B cell (primary cell): Measurements from ENCODE around the gene MYCBP.
A peak's percentile ranks its signal among the peaks of the same experiment; 100 is the strongest.

ENCODE experiments used
- EZH2 ChIP-seq: IDR thresholded peaks from 2 replicates; pipeline ENCODE4 v1.6.1; 2012; ENCODE audit warnings: borderline replicate concordance, low read depth, mild to moderate bottlenecking, moderate library complexity, low read length; ENCODE audit not compliant: insufficient read depth, poor library complexity, severe bottlenecking
- TF ChIP-seq, protein P1 (sequence below): fragments of 200-600 bp; IDR thresholded peaks from one replicate; pipeline ENCODE4 v1.8.0; 2022; ENCODE audit warnings: antibody characterized with exemption, mild to moderate bottlenecking

DNA sequence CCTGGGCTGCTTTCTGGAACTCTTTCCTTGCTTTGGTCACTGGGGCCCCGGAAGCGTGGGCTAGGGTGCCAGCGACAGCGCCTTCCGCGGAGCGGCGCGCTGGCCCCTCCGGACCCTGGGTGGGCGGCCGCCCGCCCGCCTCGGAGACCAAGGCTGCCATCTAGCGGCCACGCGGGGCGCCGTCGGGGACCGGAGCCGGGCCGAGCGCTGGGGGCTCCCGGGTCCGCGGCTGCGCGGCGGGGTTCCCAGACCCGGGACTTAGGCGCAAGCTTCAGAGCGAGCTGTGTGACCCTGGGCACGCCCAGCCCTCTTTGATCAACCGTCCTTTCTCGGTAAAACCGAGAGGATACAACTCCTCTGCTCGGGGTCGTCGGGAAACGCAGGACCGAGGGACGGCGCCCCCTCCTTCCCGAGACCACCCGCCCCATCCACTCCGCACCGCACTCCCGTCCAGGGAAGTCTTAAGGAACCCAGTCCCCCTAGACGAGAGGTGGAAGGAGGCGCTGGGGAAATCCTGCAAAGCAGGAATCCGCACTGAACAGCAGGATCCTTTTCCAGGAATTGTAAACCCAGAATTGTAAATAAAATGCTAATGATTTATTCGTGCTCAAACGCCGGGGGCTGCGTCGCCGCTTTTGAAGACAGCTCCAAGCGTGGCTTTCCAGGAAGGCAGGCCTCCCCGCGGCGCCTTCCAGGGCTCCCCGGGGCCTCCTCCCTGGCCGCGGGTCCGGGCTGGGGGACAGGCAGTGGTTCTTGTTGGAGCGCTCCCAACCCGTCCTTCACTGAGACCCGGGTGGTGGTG is 54.8 kb downstream of the MYCBP start:
- TF ChIP-seq, protein P1, sequence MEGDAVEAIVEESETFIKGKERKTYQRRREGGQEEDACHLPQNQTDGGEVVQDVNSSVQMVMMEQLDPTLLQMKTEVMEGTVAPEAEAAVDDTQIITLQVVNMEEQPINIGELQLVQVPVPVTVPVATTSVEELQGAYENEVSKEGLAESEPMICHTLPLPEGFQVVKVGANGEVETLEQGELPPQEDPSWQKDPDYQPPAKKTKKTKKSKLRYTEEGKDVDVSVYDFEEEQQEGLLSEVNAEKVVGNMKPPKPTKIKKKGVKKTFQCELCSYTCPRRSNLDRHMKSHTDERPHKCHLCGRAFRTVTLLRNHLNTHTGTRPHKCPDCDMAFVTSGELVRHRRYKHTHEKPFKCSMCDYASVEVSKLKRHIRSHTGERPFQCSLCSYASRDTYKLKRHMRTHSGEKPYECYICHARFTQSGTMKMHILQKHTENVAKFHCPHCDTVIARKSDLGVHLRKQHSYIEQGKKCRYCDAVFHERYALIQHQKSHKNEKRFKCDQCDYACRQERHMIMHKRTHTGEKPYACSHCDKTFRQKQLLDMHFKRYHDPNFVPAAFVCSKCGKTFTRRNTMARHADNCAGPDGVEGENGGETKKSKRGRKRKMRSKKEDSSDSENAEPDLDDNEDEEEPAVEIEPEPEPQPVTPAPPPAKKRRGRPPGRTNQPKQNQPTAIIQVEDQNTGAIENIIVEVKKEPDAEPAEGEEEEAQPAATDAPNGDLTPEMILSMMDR = peak; percentile 94
- no peak for TF ChIP-seq EZH2
